HepG2 (cell line): ENCODE data around the gene MICAL3. TPM values are rescaled to one million over a fixed set of nuclear protein-coding genes. Genes with fewer than 3 reads are reported as not detected.

Experiments
- ATAC-seq: fragments of 200-7000 bp; cut with Tn5 transposase; 3 replicates; pipeline ENCODE4 v1.9.1; 2020; ENCODE audit warnings: mild to moderate bottlenecking, moderate library complexity
- Bru-seq: library from RNA; stranded (reverse); fragments of 400-500 nt; gene quantifications from one replicate; lab custom pipeline; 2021; lab: Mats Ljungman, UMichigan
- BruChase-seq, 2 experiments: library from RNA; stranded (reverse); fragments of 400-500 nt; gene quantifications; one replicate each; lab custom pipeline; 2021; lab: Mats Ljungman, UMichigan
- BruUV-seq: library from RNA; stranded (reverse); fragments of 400-500 nt; replicated peaks from 2 replicates; lab custom pipeline; 2021; lab: Mats Ljungman, UMichigan
- CTCF ChIA-PET: fragments of 300-600 bp; formaldehyde crosslinking; extraction: SDS; loops from one replicate; lab custom pipeline; 2021; ENCODE audit warnings: low total read pairs, inconsistent platforms, low intra/inter-chr PET ratio; lab: Yijun Ruan, JAX
- POLR2A ChIA-PET: fragments of 350-600 bp; sonication (Branson Sonifier 250); formaldehyde crosslinking; loops from one replicate; lab custom pipeline; 2020; ENCODE audit warnings: antibody characterized with exemption, inconsistent platforms; lab: Yijun Ruan, JAX
- DNase-seq: peaks from one replicate; pipeline ENCODE4 v3.0.0-alpha.2; 2015; ENCODE audit warnings: low spot score
- FAIRE-seq: peaks from 3 replicates; lab custom pipeline; 2011; peaks lifted over from hg19 to GRCh38; lab: Jason Lieb, UNC
- H2AFZ ChIP-seq: one replicate; pipeline ENCODE4 v1.6.1; 2011; ENCODE audit warnings: low read length, inconsistent platforms
- H3K27ac ChIP-seq: fragments of 300-600 bp; 3 replicates; pipeline ENCODE4 v1.8.0; 2011; ENCODE audit warnings: mixed run types, mild to moderate bottlenecking, mixed read lengths, low read length, inconsistent platforms; ENCODE audit not compliant: insufficient read depth; ENCODE audit errors: extremely low read length
- H3K27me3 ChIP-seq, 2 experiments: fragments of 200-600 bp in 1 of 2; 2 replicates in 1 of 2; 3 replicates in 1 of 2; pipeline versions ENCODE4 v1.6.0 to v1.8.0; 2011; ENCODE audit warnings: low read length in 2 of 2, mild to moderate bottlenecking in 2 of 2, moderate library complexity in 2 of 2, inconsistent platforms in 1 of 2; ENCODE audit not compliant: insufficient read depth in 2 of 2, control insufficient read depth in 1 of 2
- H3K36me3 ChIP-seq, 2 experiments: fragments of 200-600 bp in 1 of 2; replicated peaks in 1 of 2; 2 replicates in 1 of 2; 3 replicates in 1 of 2; pipeline versions ENCODE4 v1.5.1 to v1.8.0; 2011; ENCODE audit warnings: low read length in 2 of 2, inconsistent platforms in 1 of 2; ENCODE audit not compliant: insufficient read depth in 2 of 2, control insufficient read depth in 1 of 2
- H3K4me1 ChIP-seq: 2 replicates; pipeline ENCODE4 v1.5.1; 2012; ENCODE audit warnings: low read length, inconsistent platforms; ENCODE audit not compliant: insufficient read depth
- H3K4me2 ChIP-seq: 2 replicates; pipeline ENCODE4 v1.6.0; 2011; ENCODE audit warnings: low read depth, low read length, inconsistent platforms
- H3K4me3 ChIP-seq, 3 experiments: fragments of 200-600 bp in 1 of 3; sonication (generic), shearing (Covaris generic) in 1 of 3; replicated peaks in 1 of 3; 2 replicates each; pipeline ENCODE4 v1.5.1; 2011 to 2016; ENCODE audit warnings: low read length in 3 of 3, inconsistent platforms in 2 of 3, low read depth in 2 of 3, mild to moderate bottlenecking in 2 of 3, control low read depth in 1 of 3, mixed read lengths in 1 of 3; ENCODE audit not compliant: insufficient read depth in 1 of 3
- H3K79me2 ChIP-seq: one replicate; pipeline ENCODE4 v1.6.1; 2011; ENCODE audit warnings: low read length, inconsistent platforms; ENCODE audit not compliant: insufficient read depth
- H3K9ac ChIP-seq: 2 replicates; pipeline ENCODE4 v1.6.0; 2011; ENCODE audit warnings: mild to moderate bottlenecking, low read depth, low read length, inconsistent platforms; ENCODE audit not compliant: insufficient read depth
- H3K9me3 ChIP-seq: 2 replicates; pipeline ENCODE4 v1.5.1; 2012; ENCODE audit warnings: mild to moderate bottlenecking, low read length
- H4K20me1 ChIP-seq: 2 replicates; pipeline ENCODE4 v1.6.0; 2011; ENCODE audit warnings: inconsistent platforms, mild to moderate bottlenecking, low read length, moderate library complexity; ENCODE audit not compliant: insufficient read depth
- ARNTL ChIP-seq: sonication (generic); formaldehyde crosslinking; IDR thresholded peaks from 2 replicates; pipeline ENCODE4 v1.4.0; 2020; ENCODE audit warnings: mild to moderate bottlenecking, missing genetic modification reagents
- CREBL2 ChIP-seq: sonication (generic); formaldehyde crosslinking; IDR thresholded peaks from 2 replicates; pipeline ENCODE4 v1.8.1; 2023; ENCODE audit warnings: missing genetic modification reagents, mild to moderate bottlenecking, borderline replicate concordance
- CTCF ChIP-seq: sonication (generic); formaldehyde crosslinking; IDR thresholded peaks from 2 replicates; pipeline ENCODE4 v1.5.0; 2020; ENCODE audit warnings: mild to moderate bottlenecking, missing genetic modification reagents, moderate library complexity
- GABPB1 ChIP-seq: IDR thresholded peaks from 2 replicates; pipeline ENCODE4 v1.6.1; 2016; ENCODE audit warnings: mild to moderate bottlenecking, missing genetic modification reagents, moderate library complexity, missing compliant biosample characterization
- MXD4 ChIP-seq: IDR thresholded peaks from 2 replicates; pipeline ENCODE4 v1.6.1; 2016; ENCODE audit warnings: mild to moderate bottlenecking, missing biosample characterization, missing genetic modification reagents
- SKIL ChIP-seq: sonication (generic); formaldehyde crosslinking; IDR thresholded peaks from 2 replicates; pipeline ENCODE4 v1.8.0; 2022; ENCODE audit warnings: missing genetic modification reagents, mild to moderate bottlenecking, moderate library complexity, borderline replicate concordance
- SRSF4 ChIP-seq: fragments of 200-400 bp; formaldehyde crosslinking; IDR thresholded peaks from one replicate; pipeline ENCODE4 v1.6.1; 2018; ENCODE audit warnings: mild to moderate bottlenecking, low read depth, low read length, moderate library complexity; ENCODE audit not compliant: poor library complexity, severe bottlenecking
- STAG1 ChIP-seq: sonication (generic); formaldehyde crosslinking; IDR thresholded peaks from 2 replicates; pipeline ENCODE4 v1.4.0; 2020; ENCODE audit warnings: missing genetic modification reagents
- YY1 ChIP-seq: IDR thresholded peaks from 2 replicates; pipeline ENCODE4 v1.6.1; 2011; ENCODE audit warnings: low read length, low read depth, moderate library complexity, mild to moderate bottlenecking; ENCODE audit not compliant: insufficient read depth, insufficient replicate concordance
- ZBTB39 ChIP-seq: sonication (generic); formaldehyde crosslinking; IDR thresholded peaks from 2 replicates; pipeline ENCODE4 v1.5.0; 2020; ENCODE audit warnings: missing genetic modification reagents
- WGBS: methylation state at CpG from one replicate; pipeline ENCODE4 v1.1.6; 2017; ENCODE audit warnings: low lambda C conversion rate; 5-methylcytosine and 5-hydroxymethylcytosine counted together
- in situ Hi-C: cut with HindIII; loops from 2 replicates; pipeline ENCODE4 v1.10.0; 2017; ENCODE audit warnings: low pct_unique_long_range_greater_than_20kb; ENCODE audit not compliant: extremely low pct_ligation_motif_present
- intact Hi-C: fragments of 100-400 bp; cut with micrococcal nuclease; formaldehyde crosslinking; loops from one replicate; pipeline ENCODE4 v1.10.0; 2022; ENCODE audit not compliant: unreplicated experiment
- long read RNA-seq, 2 experiments: library from RNA in 1 of 2; library from polyadenylated mRNA in 1 of 2; stranded (forward) in 1 of 2; unstranded in 1 of 2; transcript quantifications; one replicate each; pipeline ENCODE4 v2.0.0, GENCODE V29; 2019 to 2022
- polyA minus RNA-seq, 3 experiments: library from RNA; depleted of rRNA, polyadenylated mRNA; stranded (reverse); fragments of >200 nt; gene quantifications; 2 replicates each; pipeline ENCODE4 v1.2.3, GENCODE V29; 2011; ENCODE audit warnings: low replicate concordance in 1 of 3
- polyA plus RNA-seq, 8 experiments: library from polyadenylated mRNA; depleted of rRNA in 3 of 8; stranded (reverse) in 7 of 8; unstranded in 1 of 8; fragments of >200 nt; fragmentation: Illumina TruSeq in 4 of 8; extraction: Trizol in 4 of 8; gene quantifications; 2 replicates each; pipeline versions ENCODE4 v1.2.1 to v1.2.3, GENCODE V29; 2011 to 2016; ENCODE audit warnings: low read depth in 4 of 8, missing spikeins in 1 of 8, mixed read lengths in 1 of 8; ENCODE audit not compliant: insufficient read depth in 1 of 8
- total RNA-seq, 5 experiments: library from RNA; depleted of rRNA; stranded (reverse); fragments of >200 nt; fragmentation: Illumina TruSeq; extraction: Trizol; gene quantifications; 2 replicates each; pipeline ENCODE4 v1.2.3, GENCODE V29; 2016; ENCODE audit warnings: low read depth in 1 of 5

The MICAL3 gene
- total RNA-seq (2016; rRNA removed; fragmentation: Illumina TruSeq; extraction: Trizol) (9.5 and 12.5 TPM in 2 replicates), polyA plus RNA-seq (2011; rRNA removed) (5.3 and 5.6 TPM in 2 replicates), polyA minus RNA-seq (2011; rRNA and poly(A)+ RNA removed; ENCODE audit: low replicate concordance) (12.7 and 28.5 TPM in 2 replicates), Bru-seq, nascent RNA (percentile 63 among the genes with signal in this experiment), BruChase-seq, experiment 1, labeled RNA remaining after a 6-hour chase (percentile 69 among the genes with signal in this experiment), BruChase-seq, experiment 2, labeled RNA remaining after a 2-hour chase (percentile 64 among the genes with signal in this experiment)
- 2.6 and 2.9 TPM in 2 replicates for total RNA-seq (2016; cell fraction: cytosol; rRNA removed; fragmentation: Illumina TruSeq; extraction: Trizol; ENCODE audit: low read depth)
- total RNA-seq (2016; cell fraction: insoluble cytoplasmic fraction; rRNA removed; fragmentation: Illumina TruSeq; extraction: Trizol): 8.6 and 11.9 TPM in 2 replicates
- total RNA-seq (2016; cell fraction: membrane; rRNA removed; fragmentation: Illumina TruSeq; extraction: Trizol): 4.2 and 6.1 TPM in 2 replicates
- 31.3 and 35.0 TPM in 2 replicates for total RNA-seq (2016; cell fraction: nucleus; rRNA removed; fragmentation: Illumina TruSeq; extraction: Trizol)
- polyA plus RNA-seq (2011; cell fraction: cytosol; rRNA removed): 2.5 and 3.1 TPM in 2 replicates
- polyA plus RNA-seq (2011; cell fraction: nucleus; rRNA removed): 32.9 and 43.0 TPM in 2 replicates
- polyA plus RNA-seq (2012): 9.2 and 10.8 TPM in 2 replicates
- polyA plus RNA-seq (2016; cell fraction: cytosol; fragmentation: Illumina TruSeq; extraction: Trizol; ENCODE audit: low read depth): 0.59 and 1.1 TPM in 2 replicates
- 3.5 and 3.6 TPM in 2 replicates for polyA plus RNA-seq (2016; cell fraction: insoluble cytoplasmic fraction; fragmentation: Illumina TruSeq; extraction: Trizol; ENCODE audit: low read depth)
- 0.53 and 1.1 TPM in 2 replicates for polyA plus RNA-seq (2016; cell fraction: membrane; fragmentation: Illumina TruSeq; extraction: Trizol; ENCODE audit: low read depth)
- polyA plus RNA-seq (2016; cell fraction: nucleus; fragmentation: Illumina TruSeq; extraction: Trizol; ENCODE audit: insufficient read depth, low read depth): 34.4 and 36.4 TPM in 2 replicates
- polyA minus RNA-seq (2011; cell fraction: cytosol; rRNA and poly(A)+ RNA removed): 3.7 and 4.4 TPM in 2 replicates
- polyA minus RNA-seq (2011; cell fraction: nucleus; rRNA and poly(A)+ RNA removed): 28.5 and 33.0 TPM in 2 replicates
- long read RNA-seq, experiment 1: 0 reads
- long read RNA-seq, experiment 2, partial matches to known transcripts: 6 of 24 reads
- long read RNA-seq, experiment 2, other reads (novel, unspliced or antisense): 17 of 24 reads

GRCh38 chr22:18024276-18024939 is at the start of gene MICAL3:
TSS of gene MICAL3 (minus strand) at chr22:18024561. CDS start at chr22:17906812, 117,749 bp downstream.
- ChIA-PET POLR2A (interaction anchor here (1.0 kb wide), 1 partner anchor 53 kb away, joined by 4 read pairs; the partner anchor contains the start of gene PEX26), CTCF (interaction anchor here (0.7 to 3.1 kb wide), 3 partner anchors 12 to 194 kb away, joined by 3 to 10 read pairs (median 3); no protein-coding TSS in a partner anchor)
- peaks cover 25% of the 10 kb centered on the region for H3K4me1 ChIP-seq
- H3K27ac ChIP-seq: no peak within 1 kb of the TSS
- in situ Hi-C loops: loop anchor here (10.0 kb wide), 2 partner anchors 110 to 190 kb away; no protein-coding TSS in a partner anchor
- 2% methylated on average over 28 of the region's 56 CpGs for WGBS
- no peaks in the 10 kb centered on the region for H3K36me3 ChIP-seq
- DNase-seq (no peak), FAIRE-seq (no peak), ATAC-seq (peak; percentile 92)
- peak within 1 kb of the TSS; percentile 75 for H2AFZ ChIP-seq
- no peaks in the 10 kb centered on the region for H3K9me3 ChIP-seq
- no peaks in the 10 kb centered on the region for H3K79me2 ChIP-seq
- peaks cover 0 to 20% of the 10 kb centered on the region in 2 experiments; a peak in 4 of 5 replicates for H3K27me3 ChIP-seq
- H3K9ac ChIP-seq: peak within 1 kb of the TSS; percentile 24; the same call in 1 of the 2 replicates
- H4K20me1 ChIP-seq: no peaks in the 10 kb centered on the region
- intact Hi-C loops: no loop called here
- H3K4me2 ChIP-seq: peak within 1 kb of the TSS; percentile 96
- peak within 1 kb of the TSS; percentile 58 to 79 (median 64) for H3K4me3 ChIP-seq
- BruUV-seq: no TSS peak
- TF ChIP-seq GABPB1 (CRISPR knock-in tag) (peak; percentile 9; the same call in 1 of the 2 replicates), MXD4 (CRISPR knock-in tag) (no peak), SKIL (no peak), STAG1 (CRISPR knock-in tag) (peak; percentile 62), CTCF (CRISPR knock-in tag) (peak; percentile 61), YY1 (peak; percentile 53), ZBTB39 (CRISPR knock-in tag) (no peak), ARNTL (no peak), SRSF4 (no peak), CREBL2 (no peak)
